ENCODE measurements around the gene DPF3. TPM values are rescaled to one million over a fixed set of nuclear protein-coding genes. Genes with fewer than 3 reads are reported as not detected.

The DPF3 gene
- total RNA-seq, 6 experiments from 2014 or later = 4.1 to 6.6 (median 5.4) TPM

DNA sequence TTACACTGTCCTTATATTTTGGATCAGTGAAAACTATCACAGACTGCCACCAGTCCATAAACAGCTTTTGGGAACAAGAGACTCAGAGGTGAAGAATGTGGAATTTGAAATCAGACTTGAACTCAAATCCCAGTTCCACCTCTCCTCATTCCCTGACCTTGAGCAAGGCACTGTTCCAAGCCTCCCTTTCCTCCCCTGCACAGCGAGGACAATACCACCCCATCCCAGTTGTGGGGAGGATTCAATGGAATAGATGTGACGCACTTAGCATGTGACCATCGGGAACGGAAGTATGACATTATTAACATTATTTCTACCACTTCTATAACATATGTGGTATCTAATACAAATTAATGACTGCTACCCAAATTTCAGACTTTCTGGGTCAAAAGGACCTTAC is 63.5 kb downstream of the DPF3 start:
- H3K27ac Mint-ChIP-seq = no peak overlapping the region
- H3K4me3 Mint-ChIP-seq = no peak overlapping the region
- no peak for TF ChIP-seq CTCF (IDR thresholded peaks at IDR 0.05)
- DNase-seq = no peak
- no peaks in the 10 kb centered on the region for H3K9me3 Mint-ChIP-seq
- H3K36me3 Mint-ChIP-seq (ENCODE audit: low read depth) = peaks cover 9% of the 10 kb centered on the region; the same call in 1 of the 2 replicates
- H3K4me1 Mint-ChIP-seq (ENCODE audit: low read depth) = no peaks in the 10 kb centered on the region; the same call in 1 of the 2 replicates
- H3K27me3 Mint-ChIP-seq (ENCODE audit: insufficient read depth) = peaks cover 1% of the 10 kb centered on the region

- no peak for DNase-seq
- peaks cover 1% of the 10 kb centered on the region for H3K27me3 Mint-ChIP-seq (ENCODE audit: insufficient read depth)
- peaks cover 10% of the 10 kb centered on the region for H3K4me1 Mint-ChIP-seq (ENCODE audit: low read depth)
- H3K27ac Mint-ChIP-seq = no peak overlapping the region
- no peaks in the 10 kb centered on the region for H3K9me3 Mint-ChIP-seq
- TF ChIP-seq CTCF (IDR thresholded peaks at IDR 0.05) = no peak
- peaks cover 7% of the 10 kb centered on the region; the same call in 1 of the 2 replicates for H3K36me3 Mint-ChIP-seq (ENCODE audit: low read depth)
- H3K4me3 Mint-ChIP-seq = no peak overlapping the region
These were observed 65.3 kb downstream of the DPF3 start for GRCh38 chr14:72828604-72829003.

GRCh38 chr14:72826039-72826438 is 67.9 kb downstream of the DPF3 start:
- H3K4me1 Mint-ChIP-seq (ENCODE audit: low read depth) = peaks cover 11% of the 10 kb centered on the region
- peaks cover 1% of the 10 kb centered on the region for H3K27me3 Mint-ChIP-seq (ENCODE audit: insufficient read depth)
- H3K4me3 Mint-ChIP-seq = no peak overlapping the region
- no peak for DNase-seq
- H3K27ac Mint-ChIP-seq = no peak overlapping the region
- no peaks in the 10 kb centered on the region; the same call in 1 of the 2 replicates for H3K36me3 Mint-ChIP-seq (ENCODE audit: low read depth)
- TF ChIP-seq CTCF (IDR thresholded peaks at IDR 0.05) = no peak
- no peaks in the 10 kb centered on the region for H3K9me3 Mint-ChIP-seq

DNA sequence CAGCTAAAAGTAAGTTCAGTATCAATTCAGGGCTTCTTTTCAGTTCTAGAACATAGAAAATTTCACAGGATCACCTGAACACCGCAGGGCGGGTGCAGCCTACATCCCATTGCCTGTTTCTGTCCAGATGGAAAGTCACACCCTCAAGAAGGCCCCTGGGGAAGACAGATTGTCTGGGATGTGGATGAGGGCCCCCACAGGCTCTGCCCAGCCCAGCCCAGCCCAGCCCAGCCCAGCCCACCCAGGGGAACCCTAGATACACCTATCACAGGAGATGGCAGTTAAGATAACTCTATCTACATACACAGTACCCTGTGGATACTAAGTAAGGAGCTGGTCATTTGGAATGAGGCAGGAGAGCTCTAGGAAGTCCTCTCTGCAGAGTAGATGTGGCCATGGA is 68.4 kb downstream of the DPF3 start:
- no peaks in the 10 kb centered on the region for H3K9me3 Mint-ChIP-seq

GRCh38 chr14:72824051-72824450 is 69.8 kb downstream of the DPF3 start:
- H3K9me3 Mint-ChIP-seq = no peaks in the 10 kb centered on the region
- no peaks in the 10 kb centered on the region; the same call in 1 of the 2 replicates for H3K36me3 Mint-ChIP-seq (ENCODE audit: low read depth)
- no peak for DNase-seq
- peaks cover 11% of the 10 kb centered on the region for H3K4me1 Mint-ChIP-seq (ENCODE audit: low read depth)
- no peak for TF ChIP-seq CTCF (IDR thresholded peaks at IDR 0.05)
- H3K27ac Mint-ChIP-seq = no peak overlapping the region
- H3K4me3 Mint-ChIP-seq = no peak overlapping the region
- peaks cover 1% of the 10 kb centered on the region; the same call in 1 of the 2 replicates for H3K27me3 Mint-ChIP-seq (ENCODE audit: insufficient read depth)

More for the DNA sequence above, 68.4 kb downstream of the DPF3 start:
- peaks cover 1% of the 10 kb centered on the region for H3K27me3 Mint-ChIP-seq (ENCODE audit: insufficient read depth)
- H3K4me1 Mint-ChIP-seq (ENCODE audit: low read depth) = peaks cover 11% of the 10 kb centered on the region
- H3K4me3 Mint-ChIP-seq = no peak overlapping the region
- no peak overlapping the region for H3K27ac Mint-ChIP-seq
- TF ChIP-seq CTCF (IDR thresholded peaks at IDR 0.05) = no peak
- DNase-seq = no peak
- H3K36me3 Mint-ChIP-seq (ENCODE audit: low read depth) = no peaks in the 10 kb centered on the region; the same call in 1 of the 2 replicates
